ENCODE data around the gene PEPD. TPM values are rescaled to one million over a fixed set of nuclear protein-coding genes. Genes with fewer than 3 reads are reported as not detected.
"Not testable (repeated sequence)": the region's sequence is repeated elsewhere in the genome, so short reads cannot be mapped to it uniquely, and the experiment has no call there.

Gene PEPD
- total RNA-seq, 1 experiment from 2014 or later, result 40.5 TPM

- Histone ChIP-seq H4K20me1 (ENCODE audit: insufficient read depth) (no peaks in the 10 kb centered on the region), H3K79me2 (ENCODE audit: insufficient read depth, low read length) (no peaks in the 10 kb centered on the region), H2AFZ (ENCODE audit: low read depth, low read length, poor library complexity, severe bottlenecking) (no peak overlapping the region), H3K4me1 (ENCODE audit: control insufficient read depth in 1 of 2, insufficient read depth in 2 of 2, low read length in 2 of 2) (no peaks in the 10 kb centered on the region), H3K4me2 (ENCODE audit: low read length) (no peak overlapping the region), H3K9ac (ENCODE audit: low read length) (no peak overlapping the region), H3K36me3 (ENCODE audit: control insufficient read depth in 1 of 2, insufficient read depth in 2 of 2, low read length in 2 of 2) (peaks cover 0 to 3% of the 10 kb centered on the region in 2 experiments; a peak in 1 of 4 replicates), H3K4me3 (replicated peaks in 1 of 2; ENCODE audit: low read depth in 1 of 2, low read length in 2 of 2) (no peak overlapping the region), H3K27ac (ENCODE audit: low read depth, low read length) (no peak overlapping the region), H3K27me3 (ENCODE audit: insufficient read depth, low read length) (no peaks in the 10 kb centered on the region), H3K9me3 (ENCODE audit: control insufficient read depth in 1 of 2, insufficient read depth in 1 of 2, low read depth in 1 of 2, low read length in 2 of 2) (no peaks in the 10 kb centered on the region), H3K9me2 (ENCODE audit: insufficient read depth) (no peaks in the 10 kb centered on the region)
- TF ChIP-seq ZBTB33 (IDR thresholded peaks at IDR 0.05; ENCODE audit: extremely low read depth, insufficient replicate concordance, low read length), result no peak
- no peak for TF ChIP-seq EGR1 (IDR thresholded peaks at IDR 0.05; ENCODE audit: low read depth)
- no peak for TF ChIP-seq EZH2phosphoT487 (IDR thresholded peaks at IDR 0.05; ENCODE audit: borderline replicate concordance)
- TF ChIP-seq CEBPB (IDR thresholded peaks at IDR 0.05; ENCODE audit: low read depth), result no peak
- no peak for TF ChIP-seq SRF (IDR thresholded peaks at IDR 0.05; ENCODE audit: low read depth)
- TF ChIP-seq ZNF274 (IDR thresholded peaks at IDR 0.05; ENCODE audit: low read depth, low read length), result no peak
- no peak for TF ChIP-seq JUND (IDR thresholded peaks at IDR 0.05)
- TF ChIP-seq, protein P1, sequence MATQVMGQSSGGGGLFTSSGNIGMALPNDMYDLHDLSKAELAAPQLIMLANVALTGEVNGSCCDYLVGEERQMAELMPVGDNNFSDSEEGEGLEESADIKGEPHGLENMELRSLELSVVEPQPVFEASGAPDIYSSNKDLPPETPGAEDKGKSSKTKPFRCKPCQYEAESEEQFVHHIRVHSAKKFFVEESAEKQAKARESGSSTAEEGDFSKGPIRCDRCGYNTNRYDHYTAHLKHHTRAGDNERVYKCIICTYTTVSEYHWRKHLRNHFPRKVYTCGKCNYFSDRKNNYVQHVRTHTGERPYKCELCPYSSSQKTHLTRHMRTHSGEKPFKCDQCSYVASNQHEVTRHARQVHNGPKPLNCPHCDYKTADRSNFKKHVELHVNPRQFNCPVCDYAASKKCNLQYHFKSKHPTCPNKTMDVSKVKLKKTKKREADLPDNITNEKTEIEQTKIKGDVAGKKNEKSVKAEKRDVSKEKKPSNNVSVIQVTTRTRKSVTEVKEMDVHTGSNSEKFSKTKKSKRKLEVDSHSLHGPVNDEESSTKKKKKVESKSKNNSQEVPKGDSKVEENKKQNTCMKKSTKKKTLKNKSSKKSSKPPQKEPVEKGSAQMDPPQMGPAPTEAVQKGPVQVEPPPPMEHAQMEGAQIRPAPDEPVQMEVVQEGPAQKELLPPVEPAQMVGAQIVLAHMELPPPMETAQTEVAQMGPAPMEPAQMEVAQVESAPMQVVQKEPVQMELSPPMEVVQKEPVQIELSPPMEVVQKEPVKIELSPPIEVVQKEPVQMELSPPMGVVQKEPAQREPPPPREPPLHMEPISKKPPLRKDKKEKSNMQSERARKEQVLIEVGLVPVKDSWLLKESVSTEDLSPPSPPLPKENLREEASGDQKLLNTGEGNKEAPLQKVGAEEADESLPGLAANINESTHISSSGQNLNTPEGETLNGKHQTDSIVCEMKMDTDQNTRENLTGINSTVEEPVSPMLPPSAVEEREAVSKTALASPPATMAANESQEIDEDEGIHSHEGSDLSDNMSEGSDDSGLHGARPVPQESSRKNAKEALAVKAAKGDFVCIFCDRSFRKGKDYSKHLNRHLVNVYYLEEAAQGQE (IDR thresholded peaks at IDR 0.05; ENCODE audit: low read depth), result no peak
- BruUV-seq (replicated peaks), result no TSS peak
- ATAC-seq (no peak), DNase-seq (ENCODE audit: low read depth, low spot score) (no peak)
- intact Hi-C loops (cut with micrococcal nuclease), result no loop called here
- POLR2A ChIA-PET, result no interaction called here
- RAD21 ChIA-PET (ENCODE audit: low non-redundant PET in 1 of 2, low total read pairs in 2 of 2, uncharacterized antibody in 2 of 2, unreplicated experiment in 2 of 2), result no interaction called here
- CTCF ChIA-PET, result no interaction called here
Observed at GRCh38 chr19:33481863-33482262, 39.7 kb downstream of the PEPD start.

GRCh38 chr19:33479570-33479969 is 42.0 kb downstream of the PEPD start:
- H3K27ac ChIP-seq (ENCODE audit: low read depth, low read length); H4K20me1 ChIP-seq (ENCODE audit: insufficient read depth); intact Hi-C loops (cut with micrococcal nuclease); H3K4me3 ChIP-seq (replicated peaks in 1 of 2; ENCODE audit: low read depth in 1 of 2, low read length in 2 of 2); H3K9me3 ChIP-seq (ENCODE audit: control insufficient read depth in 1 of 2, insufficient read depth in 1 of 2, low read depth in 1 of 2, low read length in 2 of 2); H2AFZ ChIP-seq (ENCODE audit: low read depth, low read length, poor library complexity, severe bottlenecking); POLR2A ChIA-PET; ATAC-seq; H3K27me3 ChIP-seq (ENCODE audit: insufficient read depth, low read length); CTCF ChIA-PET; RAD21 ChIA-PET (ENCODE audit: low non-redundant PET in 1 of 2, low total read pairs in 2 of 2, uncharacterized antibody in 2 of 2, unreplicated experiment in 2 of 2); H3K9ac ChIP-seq (ENCODE audit: low read length); H3K4me1 ChIP-seq (ENCODE audit: control insufficient read depth in 1 of 2, insufficient read depth in 2 of 2, low read length in 2 of 2); BruUV-seq (replicated peaks); H3K9me2 ChIP-seq (ENCODE audit: insufficient read depth); DNase-seq (ENCODE audit: low read depth, low spot score); H3K79me2 ChIP-seq (ENCODE audit: insufficient read depth, low read length); H3K4me2 ChIP-seq (ENCODE audit: low read length); H3K36me3 ChIP-seq (ENCODE audit: control insufficient read depth in 1 of 2, insufficient read depth in 2 of 2, low read length in 2 of 2): not testable (repeated sequence)

Measured in HCT116 (cell line).